CD4-positive, alpha-beta memory T cell (primary cell): ENCODE results near the gene CLPTM1L. TPM values are rescaled to one million over a fixed set of nuclear protein-coding genes. Genes with fewer than 3 reads are reported as not detected.
"Not testable (repeated sequence)": the region's sequence is repeated elsewhere in the genome, so short reads cannot be mapped to it uniquely, and the experiment has no call there.

ENCODE experiments used
- CTCF ChIA-PET: fragments of 350-600 bp; sonication (Branson Sonifier 250); formaldehyde crosslinking; loops from one replicate; lab custom pipeline; 2021; ENCODE audit warnings: inconsistent platforms; ENCODE audit not compliant: partially characterized antibody; lab: Charles Lee
- POLR2A ChIA-PET: fragments of 350-600 bp; sonication (Branson Sonifier 250); formaldehyde crosslinking; loops from one replicate; lab custom pipeline; 2021; ENCODE audit not compliant: partially characterized antibody; lab: Charles Lee
- DNase-seq, 5 donors: peaks; one replicate each; pipeline versions ENCODE4 v3.0.0 to v3.0.0-alpha.2; 2020 to 2022; ENCODE audit warnings: mixed read lengths in 1 of 5
- H3K27ac ChIP-seq: one replicate; pipeline ENCODE4 v1.7.0; 2013; ENCODE audit warnings: low read depth, low read length
- H3K27me3 ChIP-seq: 2 replicates; pipeline ENCODE4 v1.7.0; 2013; ENCODE audit warnings: mild to moderate bottlenecking, low read length, moderate library complexity; ENCODE audit not compliant: insufficient read depth
- H3K36me3 ChIP-seq: 2 replicates; pipeline ENCODE4 v1.7.0; 2013; ENCODE audit warnings: mild to moderate bottlenecking, low read length, moderate library complexity; ENCODE audit not compliant: insufficient read depth
- H3K4me1 ChIP-seq: 2 replicates; pipeline ENCODE4 v1.7.0; 2013; ENCODE audit warnings: mild to moderate bottlenecking, low read length, moderate library complexity; ENCODE audit not compliant: insufficient read depth
- H3K4me3 ChIP-seq, 2 donors: one replicate each; pipeline ENCODE4 v1.7.0; 2013; ENCODE audit warnings: low read length in 2 of 2, mild to moderate bottlenecking in 1 of 2
- H3K9me3 ChIP-seq, 2 donors: one replicate each; pipeline ENCODE4 v1.7.0; 2013; ENCODE audit warnings: low read length in 2 of 2, control low read depth in 1 of 2; ENCODE audit not compliant: control insufficient read depth in 1 of 2
- H3K27ac Mint-ChIP-seq, 7 donors: one replicate each; pipeline ENCODE4 v1.8.0; 2020 to 2021; ENCODE audit warnings: mixed read lengths in 7 of 7, mild to moderate bottlenecking in 6 of 7, inconsistent platforms in 3 of 7, moderate library complexity in 3 of 7
- H3K27me3 Mint-ChIP-seq, 2 donors: one replicate each; pipeline ENCODE4 v1.8.0; 2020 to 2021; ENCODE audit warnings: mixed read lengths in 2 of 2
- H3K36me3 Mint-ChIP-seq, 2 donors: one replicate each; pipeline ENCODE4 v1.8.0; 2020 to 2021; ENCODE audit warnings: mixed read lengths in 2 of 2, inconsistent platforms in 1 of 2, mild to moderate bottlenecking in 1 of 2
- H3K4me1 Mint-ChIP-seq, 4 donors: one replicate each; pipeline ENCODE4 v1.8.0; 2020 to 2021; ENCODE audit warnings: mixed read lengths in 4 of 4, mild to moderate bottlenecking in 1 of 4
- H3K4me3 Mint-ChIP-seq, 8 donors: one replicate each; pipeline ENCODE4 v1.8.0; 2020 to 2021; ENCODE audit warnings: mixed read lengths in 8 of 8, mild to moderate bottlenecking in 7 of 8, moderate library complexity in 6 of 8, inconsistent platforms in 3 of 8
- H3K9me3 Mint-ChIP-seq, 8 donors: one replicate each; pipeline ENCODE4 v1.8.0; 2020 to 2021; ENCODE audit warnings: mixed read lengths in 8 of 8, mild to moderate bottlenecking in 5 of 8, inconsistent platforms in 3 of 8, moderate library complexity in 1 of 8
- intact Hi-C: fragments of 100-400 bp; cut with micrococcal nuclease; formaldehyde crosslinking; loops from one replicate; pipeline ENCODE4 v1.15.1; 2023
- polyA plus RNA-seq, 2 donors: library from polyadenylated mRNA; unstranded; fragments of 300-500 nt; fragmentation: Illumina TruSeq; gene quantifications; one replicate each; pipeline ENCODE4 v1.2.3, GENCODE V29; 2021
- total RNA-seq, 2 experiments: library from RNA; stranded (reverse); gene quantifications; one replicate each; pipeline ENCODE4 v1.2.3, GENCODE V29; 2021

CLPTM1L gene
- total and polyA plus RNA-seq, 4 experiments from 2014 or later, result 34.1 to 87.4 (median 72.6) TPM

GRCh38 chr5:1283729-1284041, 61.2 kb downstream of the CLPTM1L start:
- H3K27me3 Mint-ChIP-seq, H3K27me3 ChIP-seq, H3K27ac ChIP-seq, H3K9me3 Mint-ChIP-seq, H3K4me1 Mint-ChIP-seq, intact Hi-C loops, H3K36me3 Mint-ChIP-seq, H3K36me3 ChIP-seq, H3K4me3 Mint-ChIP-seq, H3K27ac Mint-ChIP-seq, H3K4me1 ChIP-seq, H3K4me3 ChIP-seq, H3K9me3 ChIP-seq, DNase-seq: not testable (repeated sequence)
- CTCF ChIA-PET, result interaction anchor here (1.1 kb wide), 1 partner anchor 22 kb away, joined by 3 read pairs; no protein-coding TSS in a partner anchor
- POLR2A ChIA-PET, result interaction anchor here (0.7 kb wide), 1 partner anchor 337 kb away, joined by 3 read pairs; no protein-coding TSS in a partner anchor

GRCh38 chr5:1282993-1283728, 61.7 kb downstream of the CLPTM1L start:
- H3K27ac Mint-ChIP-seq, H3K36me3 Mint-ChIP-seq, DNase-seq, H3K4me1 Mint-ChIP-seq, H3K9me3 ChIP-seq, H3K36me3 ChIP-seq, H3K4me3 Mint-ChIP-seq, H3K9me3 Mint-ChIP-seq, H3K27me3 Mint-ChIP-seq, H3K27ac ChIP-seq, H3K27me3 ChIP-seq, H3K4me3 ChIP-seq, H3K4me1 ChIP-seq, intact Hi-C loops: not testable (repeated sequence)
- POLR2A ChIA-PET, result interaction anchor here (0.7 kb wide), 2 partner anchors 18 to 337 kb away, joined by 3 read pairs; no protein-coding TSS in a partner anchor
- CTCF ChIA-PET, result interaction anchor here (1.1 kb wide), 1 partner anchor 23 kb away, joined by 3 read pairs; no protein-coding TSS in a partner anchor

- Histone ChIP-seq H3K4me1 (no peaks in the 10 kb centered on the region), H3K9me3 (no peaks in the 10 kb centered on the region), H3K36me3 (no peaks in the 10 kb centered on the region), H3K27me3 (no peaks in the 10 kb centered on the region), H3K4me3 (no peak overlapping the region), H3K27ac (no peak overlapping the region)
- H3K36me3 Mint-ChIP-seq, result no peaks in the 10 kb centered on the region
- no peak overlapping the region for H3K27ac Mint-ChIP-seq
- H3K4me1 Mint-ChIP-seq, result no peaks in the 10 kb centered on the region
- H3K27me3 Mint-ChIP-seq, result no peaks in the 10 kb centered on the region
- CTCF ChIA-PET, result no interaction called here
- POLR2A ChIA-PET, result interaction anchor here (0.7 kb wide), 1 partner anchor 18 kb away, joined by 3 read pairs; no protein-coding TSS in a partner anchor
- H3K9me3 Mint-ChIP-seq, result no peaks in the 10 kb centered on the region
- no peak for DNase-seq
- intact Hi-C loops, result no loop called here
- H3K4me3 Mint-ChIP-seq, result no peak overlapping the region
These were observed 62.5 kb downstream of the CLPTM1L start for GRCh38 chr5:1282131-1282992.

- Histone ChIP-seq H3K27me3 (no peaks in the 10 kb centered on the region), H3K27ac (no peak overlapping the region), H3K4me1 (no peaks in the 10 kb centered on the region), H3K36me3 (no peaks in the 10 kb centered on the region), H3K9me3 (no peaks in the 10 kb centered on the region), H3K4me3 (no peak overlapping the region)
- Mint-ChIP-seq H3K4me3 (no peak overlapping the region), H3K4me1 (no peaks in the 10 kb centered on the region), H3K27ac (no peak overlapping the region), H3K27me3 (no peaks in the 10 kb centered on the region), H3K36me3 (no peaks in the 10 kb centered on the region), H3K9me3 (no peaks in the 10 kb centered on the region)
- intact Hi-C loops, result no loop called here
- DNase-seq, result no peak
- POLR2A ChIA-PET, result interaction anchor here (1.0 kb wide), 1 partner anchor 35 kb away, joined by 3 read pairs; no protein-coding TSS in a partner anchor
- CTCF ChIA-PET, result no interaction called here
These were observed 63.6 kb downstream of the CLPTM1L start for GRCh38 chr5:1281038-1281882.

GRCh38 chr5:1280177-1281037, 64.5 kb downstream of the CLPTM1L start:
- DNase-seq, result no peak
- no peaks in the 10 kb centered on the region for H3K9me3 ChIP-seq
- no peak overlapping the region for H3K27ac ChIP-seq
- intact Hi-C loops, result no loop called here
- Mint-ChIP-seq H3K9me3 (no peaks in the 10 kb centered on the region), H3K4me3 (no peak overlapping the region), H3K27me3 (no peaks in the 10 kb centered on the region), H3K27ac (no peak overlapping the region), H3K4me1 (no peaks in the 10 kb centered on the region), H3K36me3 (no peaks in the 10 kb centered on the region)
- no peak overlapping the region for H3K4me3 ChIP-seq
- ChIA-PET CTCF (no interaction called here), POLR2A (interaction anchor here (1.0 kb wide), 1 partner anchor 36 kb away, joined by 3 read pairs; no protein-coding TSS in a partner anchor)
- H3K4me1 ChIP-seq, result no peaks in the 10 kb centered on the region
- H3K36me3 ChIP-seq, result no peaks in the 10 kb centered on the region
- H3K27me3 ChIP-seq, result no peaks in the 10 kb centered on the region

- H3K4me1 Mint-ChIP-seq, result no peaks in the 10 kb centered on the region
- no peaks in the 10 kb centered on the region for H3K36me3 ChIP-seq
- intact Hi-C loops, result no loop called here
- H3K27ac ChIP-seq, result no peak overlapping the region
- H3K27me3 ChIP-seq, result no peaks in the 10 kb centered on the region
- ChIA-PET POLR2A (no interaction called here), CTCF (no interaction called here)
- no peak overlapping the region for H3K4me3 Mint-ChIP-seq
- H3K27me3 Mint-ChIP-seq, result no peaks in the 10 kb centered on the region
- H3K4me3 ChIP-seq, result no peak overlapping the region
- no peaks in the 10 kb centered on the region for H3K36me3 Mint-ChIP-seq
- no peaks in the 10 kb centered on the region for H3K9me3 Mint-ChIP-seq
- no peaks in the 10 kb centered on the region for H3K9me3 ChIP-seq
- no peak overlapping the region for H3K27ac Mint-ChIP-seq
- no peak for DNase-seq
- H3K4me1 ChIP-seq, result no peaks in the 10 kb centered on the region
These were observed 65.3 kb downstream of the CLPTM1L start for GRCh38 chr5:1279443-1280151.
